K562 (cell line): Measurements from ENCODE around the gene PFKFB2. TPM values are rescaled to one million over a fixed set of nuclear protein-coding genes. Genes with fewer than 3 reads are reported as not detected.

Experiments
- ARID1B ChIP-seq: fragments of 450-650 bp; IDR thresholded peaks from 2 replicates; pipeline ENCODE4 v1.6.1; 2016; ENCODE audit warnings: antibody characterized with exemption, mild to moderate bottlenecking, inconsistent platforms
- CREB1 ChIP-seq, 2 experiments: sonication (generic) in 1 of 2; formaldehyde crosslinking in 1 of 2; IDR thresholded peaks; 2 replicates each; pipeline versions ENCODE4 v1.6.1 to v1.8.0; 2012 to 2022; ENCODE audit warnings: inconsistent platforms in 1 of 2, mild to moderate bottlenecking in 1 of 2, missing genetic modification reagents in 1 of 2, moderate library complexity in 1 of 2
- ETS2 ChIP-seq: IDR thresholded peaks from 2 replicates; pipeline ENCODE4 v1.6.1; 2016; ENCODE audit warnings: borderline replicate concordance, missing genetic modification characterization, mild to moderate bottlenecking, moderate library complexity, missing compliant biosample characterization; ENCODE audit not compliant: poor library complexity, severe bottlenecking
- FOSL1 ChIP-seq: fragments of 200-800 bp; sonication (Bioruptor generic); conservative IDR thresholded peaks from 2 replicates; pipeline ENCODE4 v1.6.1; 2016; ENCODE audit warnings: missing genetic modification characterization, missing compliant biosample characterization
- MAFF ChIP-seq: IDR thresholded peaks from 2 replicates; pipeline ENCODE4 v1.6.1; 2012; ENCODE audit warnings: low read length, improper control_type of control experiment
- MIER1 ChIP-seq: fragments of 450-650 bp; IDR thresholded peaks from 2 replicates; pipeline ENCODE4 v1.6.1; 2016; ENCODE audit warnings: antibody characterized with exemption, mild to moderate bottlenecking, low read depth
- NFE2 ChIP-seq: IDR thresholded peaks from 2 replicates; pipeline ENCODE4 v1.6.1; 2014; ENCODE audit warnings: antibody characterized with exemption, low read depth
- NR4A1 ChIP-seq, 2 experiments: fragments of 250-450 bp in 1 of 2; fragments of 450-650 bp in 1 of 2; sonication (Bioruptor Pico) in 1 of 2; IDR thresholded peaks; 2 replicates each; pipeline versions ENCODE4 v1.4.0 to v1.6.1; 2016 to 2020; ENCODE audit warnings: mild to moderate bottlenecking in 2 of 2, missing compliant biosample characterization in 1 of 2, missing genetic modification characterization in 1 of 2, moderate library complexity in 1 of 2
- PTRF ChIP-seq: fragments of 450-650 bp; IDR thresholded peaks from 2 replicates; pipeline ENCODE4 v1.6.1; 2016; ENCODE audit warnings: mild to moderate bottlenecking, missing genetic modification characterization, missing compliant biosample characterization
- PYGO2 ChIP-seq: fragments of 450-650 bp; IDR thresholded peaks from 2 replicates; pipeline ENCODE4 v1.6.1; 2016; ENCODE audit warnings: mild to moderate bottlenecking, missing genetic modification characterization, moderate library complexity, missing compliant biosample characterization
- SMARCA4 ChIP-seq: fragments of 450-650 bp; IDR thresholded peaks from 2 replicates; pipeline ENCODE4 v1.6.1; 2016
- SUPT5H ChIP-seq: fragments of 450-650 bp; IDR thresholded peaks from 2 replicates; pipeline ENCODE4 v1.6.1; 2016
- TEAD4 ChIP-seq, 2 experiments: sonication (generic) in 1 of 2; formaldehyde crosslinking in 1 of 2; IDR thresholded peaks; 2 replicates each; pipeline versions ENCODE4 v1.6.1 to v1.8.0; 2012 to 2022; ENCODE audit warnings: borderline replicate concordance in 1 of 2, inconsistent platforms in 1 of 2, low read length in 1 of 2, mild to moderate bottlenecking in 1 of 2, missing genetic modification reagents in 1 of 2
- ZFP1 ChIP-seq: fragments of 450-650 bp; formaldehyde crosslinking; IDR thresholded peaks from 2 replicates; pipeline ENCODE4 v1.4.0; 2020; ENCODE audit warnings: mild to moderate bottlenecking, mixed read lengths
- ZFPM2 ChIP-seq: fragments of 250-450 bp; sonication (Bioruptor Pico); IDR thresholded peaks from 2 replicates; pipeline ENCODE4 v1.5.1; 2022; ENCODE audit warnings: mild to moderate bottlenecking
- ZNF140 ChIP-seq: fragments of 250-450 bp; sonication (Bioruptor Pico); IDR thresholded peaks from 2 replicates; pipeline ENCODE4 v1.8.0; 2021; ENCODE audit warnings: moderate library complexity, mild to moderate bottlenecking, inconsistent platforms
- ZNF239 ChIP-seq: fragments of 250-450 bp; sonication (Bioruptor Pico); IDR thresholded peaks from 2 replicates; pipeline ENCODE4 v1.4.0; 2020; ENCODE audit warnings: mild to moderate bottlenecking
- ZNF644 ChIP-seq: fragments of 200-800 bp; sonication (Bioruptor generic); IDR thresholded peaks from 2 replicates; pipeline ENCODE4 v1.6.1; 2016; ENCODE audit warnings: low read depth, missing genetic modification characterization, missing compliant biosample characterization
- ZNF75A ChIP-seq: fragments of 450-650 bp; formaldehyde crosslinking; IDR thresholded peaks from 2 replicates; pipeline ENCODE4 v1.4.0; 2020; ENCODE audit warnings: mild to moderate bottlenecking
- polyA plus RNA-seq, 8 experiments: library from polyadenylated mRNA; depleted of rRNA in 4 of 8; stranded (reverse) in 5 of 8; unstranded in 3 of 8; fragments of >200 nt; fragmentation: Nextera tagmentation in 2 of 8; fragmentation: Illumina TruSeq in 1 of 8; extraction: Ambion mirVana in 2 of 8; extraction: Trizol in 1 of 8; gene quantifications; 2 replicates each; pipeline versions ENCODE4 v1.2.1 to v1.2.3, GENCODE V29; 2011 to 2014; ENCODE audit warnings: inconsistent platforms in 1 of 8, missing spikeins in 1 of 8
- total RNA-seq, 7 experiments: library from RNA; depleted of rRNA in 6 of 7; stranded (reverse); fragments of >200 nt in 6 of 7; fragmentation: Illumina TruSeq in 2 of 7; extraction: Trizol in 2 of 7; gene quantifications; 2 replicates each; pipeline versions ENCODE4 v1.2.1 to v1.2.3, GENCODE V29; 2011 to 2021; ENCODE audit warnings: low replicate concordance in 1 of 7
- TF ChIP-seq, protein P1 (sequence below): sonication (generic); formaldehyde crosslinking; IDR thresholded peaks from 2 replicates; pipeline ENCODE4 v1.4.0; 2020; ENCODE audit warnings: mild to moderate bottlenecking, missing genetic modification reagents
- TF ChIP-seq, protein P2 (sequence below): fragments of 450-650 bp; IDR thresholded peaks from 2 replicates; pipeline ENCODE4 v1.7.0; 2016; ENCODE audit warnings: borderline replicate concordance
- TF ChIP-seq, protein P3 (sequence below): fragments of 250-450 bp; sonication (Bioruptor Pico); IDR thresholded peaks from 2 replicates; pipeline ENCODE4 v1.4.0; 2020; ENCODE audit warnings: mild to moderate bottlenecking, moderate library complexity

PFKFB2 gene
- total and polyA plus RNA-seq, 9 of the 15 experiments (the other 6 are each of a cell fraction or from before 2014, with no cell fraction given): 6.9 to 26.0 (median 16.4) TPM

- TF ChIP-seq PYGO2 (0 out of 2 replicates have a peak, but pooled peaks have one; percentile 15), PTRF (tag) (no peak), MAFF (peak; percentile 6; the same call in 1 of the 2 replicates), ZFPM2 (CRISPR knock-in tag) (no peak), ARID1B (peak; percentile 59; the same call in 1 of the 2 replicates), ZNF75A (CRISPR knock-in tag) (no peak), ETS2 (no peak), NFE2 (no peak; the same call in 1 of the 2 replicates), SMARCA4 (peak; percentile 81), ZNF140 (CRISPR knock-in tag) (no peak), FOSL1 (tag) (peak; percentile 21; the same call in 1 of the 2 replicates), SUPT5H (no peak), ZNF239 (CRISPR knock-in tag) (no peak), ZNF644 (tag) (no peak), CREB1 (IDR thresholded peaks at IDR 0.05) (no peak), CREB1 (CRISPR knock-in tag; IDR thresholded peaks at IDR 0.05) (0 out of 2 replicates have a peak, but pooled peaks have one; percentile 30), TEAD4 (IDR thresholded peaks at IDR 0.05; ENCODE audit: low read length) (no peak), TEAD4 (CRISPR knock-in tag; IDR thresholded peaks at IDR 0.05; ENCODE audit: borderline replicate concordance) (no peak), MIER1 (peak; percentile 39; the same call in 1 of the 2 replicates), NR4A1 (CRISPR knock-in tag; IDR thresholded peaks at IDR 0.05) (no peak), NR4A1 (tag; IDR thresholded peaks at IDR 0.05) (peak; percentile 50; the same call in 1 of the 2 replicates), ZFP1 (no peak)
- TF ChIP-seq, protein P1, sequence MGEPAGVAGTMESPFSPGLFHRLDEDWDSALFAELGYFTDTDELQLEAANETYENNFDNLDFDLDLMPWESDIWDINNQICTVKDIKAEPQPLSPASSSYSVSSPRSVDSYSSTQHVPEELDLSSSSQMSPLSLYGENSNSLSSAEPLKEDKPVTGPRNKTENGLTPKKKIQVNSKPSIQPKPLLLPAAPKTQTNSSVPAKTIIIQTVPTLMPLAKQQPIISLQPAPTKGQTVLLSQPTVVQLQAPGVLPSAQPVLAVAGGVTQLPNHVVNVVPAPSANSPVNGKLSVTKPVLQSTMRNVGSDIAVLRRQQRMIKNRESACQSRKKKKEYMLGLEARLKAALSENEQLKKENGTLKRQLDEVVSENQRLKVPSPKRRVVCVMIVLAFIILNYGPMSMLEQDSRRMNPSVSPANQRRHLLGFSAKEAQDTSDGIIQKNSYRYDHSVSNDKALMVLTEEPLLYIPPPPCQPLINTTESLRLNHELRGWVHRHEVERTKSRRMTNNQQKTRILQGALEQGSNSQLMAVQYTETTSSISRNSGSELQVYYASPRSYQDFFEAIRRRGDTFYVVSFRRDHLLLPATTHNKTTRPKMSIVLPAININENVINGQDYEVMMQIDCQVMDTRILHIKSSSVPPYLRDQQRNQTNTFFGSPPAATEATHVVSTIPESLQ (CRISPR knock-in tag): no peak
- TF ChIP-seq, protein P2, sequence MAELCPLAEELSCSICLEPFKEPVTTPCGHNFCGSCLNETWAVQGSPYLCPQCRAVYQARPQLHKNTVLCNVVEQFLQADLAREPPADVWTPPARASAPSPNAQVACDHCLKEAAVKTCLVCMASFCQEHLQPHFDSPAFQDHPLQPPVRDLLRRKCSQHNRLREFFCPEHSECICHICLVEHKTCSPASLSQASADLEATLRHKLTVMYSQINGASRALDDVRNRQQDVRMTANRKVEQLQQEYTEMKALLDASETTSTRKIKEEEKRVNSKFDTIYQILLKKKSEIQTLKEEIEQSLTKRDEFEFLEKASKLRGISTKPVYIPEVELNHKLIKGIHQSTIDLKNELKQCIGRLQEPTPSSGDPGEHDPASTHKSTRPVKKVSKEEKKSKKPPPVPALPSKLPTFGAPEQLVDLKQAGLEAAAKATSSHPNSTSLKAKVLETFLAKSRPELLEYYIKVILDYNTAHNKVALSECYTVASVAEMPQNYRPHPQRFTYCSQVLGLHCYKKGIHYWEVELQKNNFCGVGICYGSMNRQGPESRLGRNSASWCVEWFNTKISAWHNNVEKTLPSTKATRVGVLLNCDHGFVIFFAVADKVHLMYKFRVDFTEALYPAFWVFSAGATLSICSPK: 0 out of 2 replicates have a peak, but pooled peaks have one; percentile 42
- TF ChIP-seq, protein P3, sequence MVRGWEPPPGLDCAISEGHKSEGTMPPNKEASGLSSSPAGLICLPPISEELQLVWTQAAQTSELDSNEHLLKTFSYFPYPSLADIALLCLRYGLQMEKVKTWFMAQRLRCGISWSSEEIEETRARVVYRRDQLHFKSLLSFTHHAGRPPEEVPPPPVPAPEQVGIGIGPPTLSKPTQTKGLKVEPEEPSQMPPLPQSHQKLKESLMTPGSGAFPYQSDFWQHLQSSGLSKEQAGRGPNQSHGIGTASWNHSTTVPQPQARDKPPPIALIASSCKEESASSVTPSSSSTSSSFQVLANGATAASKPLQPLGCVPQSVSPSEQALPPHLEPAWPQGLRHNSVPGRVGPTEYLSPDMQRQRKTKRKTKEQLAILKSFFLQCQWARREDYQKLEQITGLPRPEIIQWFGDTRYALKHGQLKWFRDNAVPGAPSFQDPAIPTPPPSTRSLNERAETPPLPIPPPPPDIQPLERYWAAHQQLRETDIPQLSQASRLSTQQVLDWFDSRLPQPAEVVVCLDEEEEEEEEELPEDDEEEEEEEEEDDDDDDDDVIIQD: no peak
Observed at GRCh38 chr1:207004931-207005830, 47.9 kb upstream of the PFKFB2 start (continued).
